ENCODE results near the gene ASB18.
A peak's percentile ranks its signal among the peaks of the same experiment; 100 is the strongest.

GRCh38 chr2:236172255-236173035, 91.8 kb downstream of the ASB18 start:
- TF ChIP-seq CTCF (optimal IDR thresholded peaks at IDR 0.05 in 1 of 3, IDR thresholded peaks at IDR 0.05 in 1 of 3, conservative IDR thresholded peaks at IDR 0.05 in 1 of 3; ENCODE audit: extremely low read depth in 1 of 3, insufficient read depth in 2 of 3, low read length in 3 of 3) (no peak), EZH2 (IDR thresholded peaks at IDR 0.05; ENCODE audit: low read length) (peak; percentile 88)

Data from keratinocyte (primary cell).